K562 (cell line): ENCODE measurements around the gene RORC. TPM values are rescaled to one million over a fixed set of nuclear protein-coding genes. Genes with fewer than 3 reads are reported as not detected.
A peak's percentile ranks its signal among the peaks of the same experiment; 100 is the strongest.

Experiments used
- ARID1B ChIP-seq: fragments of 450-650 bp; IDR thresholded peaks from 2 replicates; pipeline ENCODE4 v1.6.1; 2016; ENCODE audit warnings: antibody characterized with exemption, mild to moderate bottlenecking, inconsistent platforms
- E2F3 ChIP-seq: fragments of 250-450 bp; sonication (Bioruptor Pico); IDR thresholded peaks from 2 replicates; pipeline ENCODE4 v1.4.0; 2020; ENCODE audit warnings: mild to moderate bottlenecking
- EHMT2 ChIP-seq: fragments of 450-650 bp; IDR thresholded peaks from 2 replicates; pipeline ENCODE4 v1.6.1; 2018; ENCODE audit warnings: antibody characterized with exemption
- FOXP1 ChIP-seq: sonication (generic); formaldehyde crosslinking; IDR thresholded peaks from 2 replicates; pipeline ENCODE4 v1.8.0; 2022; ENCODE audit warnings: mild to moderate bottlenecking, missing genetic modification reagents
- HDAC2 ChIP-seq: fragments of 450-650 bp; IDR thresholded peaks from 2 replicates; pipeline ENCODE4 v1.6.1; 2016; ENCODE audit warnings: mild to moderate bottlenecking
- HMG20B ChIP-seq: fragments of 250-450 bp; sonication (Bioruptor Pico); IDR thresholded peaks from 2 replicates; pipeline ENCODE4 v1.5.0; 2021; ENCODE audit warnings: mild to moderate bottlenecking
- HNRNPL ChIP-seq: fragments of 200-400 bp; formaldehyde crosslinking; IDR thresholded peaks from 2 replicates; pipeline ENCODE4 v1.6.1; 2017; ENCODE audit warnings: low read depth, mild to moderate bottlenecking, low read length
- ILK ChIP-seq: fragments of 450-650 bp; IDR thresholded peaks from 2 replicates; pipeline ENCODE4 v1.6.1; 2016; ENCODE audit warnings: missing genetic modification characterization, low read depth, mild to moderate bottlenecking, missing compliant biosample characterization, moderate library complexity, borderline replicate concordance
- IRF2 ChIP-seq: sonication (generic); formaldehyde crosslinking; IDR thresholded peaks from 2 replicates; pipeline ENCODE4 v1.8.1; 2022; ENCODE audit warnings: mild to moderate bottlenecking, missing genetic modification reagents
- JUN ChIP-seq, 2 experiments: sonication (generic) in 1 of 2; formaldehyde crosslinking in 1 of 2; IDR thresholded peaks; 2 replicates each; pipeline versions ENCODE4 v1.6.1 to v1.8.0; 2012 to 2022; ENCODE audit warnings: borderline replicate concordance in 2 of 2, mild to moderate bottlenecking in 2 of 2, improper control_type of control experiment in 1 of 2, low read depth in 1 of 2, low read length in 1 of 2, missing genetic modification reagents in 1 of 2
- KDM1A ChIP-seq, 2 experiments: fragments of 450-650 bp; IDR thresholded peaks; 2 replicates each; pipeline ENCODE4 v1.6.1; 2016; ENCODE audit warnings: mild to moderate bottlenecking in 2 of 2
- MTA2 ChIP-seq: fragments of 450-650 bp; IDR thresholded peaks from 2 replicates; pipeline ENCODE4 v1.6.1; 2016; ENCODE audit warnings: low read depth
- NCOR1 ChIP-seq: fragments of 450-650 bp; IDR thresholded peaks from 2 replicates; pipeline ENCODE4 v1.6.1; 2016; ENCODE audit warnings: mild to moderate bottlenecking, moderate library complexity
- NFIX ChIP-seq: fragments of 250-450 bp; sonication (Bioruptor Pico); IDR thresholded peaks from 2 replicates; pipeline ENCODE4 v1.4.0; 2020; ENCODE audit warnings: low read depth, mild to moderate bottlenecking, moderate library complexity
- NR4A1 ChIP-seq, 2 experiments: fragments of 250-450 bp in 1 of 2; fragments of 450-650 bp in 1 of 2; sonication (Bioruptor Pico) in 1 of 2; IDR thresholded peaks; 2 replicates each; pipeline versions ENCODE4 v1.4.0 to v1.6.1; 2016 to 2020; ENCODE audit warnings: mild to moderate bottlenecking in 2 of 2, missing compliant biosample characterization in 1 of 2, missing genetic modification characterization in 1 of 2, moderate library complexity in 1 of 2
- PHTF2 ChIP-seq: fragments of 250-450 bp; sonication (Bioruptor Pico); IDR thresholded peaks from 2 replicates; pipeline ENCODE4 v1.5.0; 2021; ENCODE audit warnings: mild to moderate bottlenecking
- PRMT5 ChIP-seq: sonication (generic); formaldehyde crosslinking; IDR thresholded peaks from 2 replicates; pipeline ENCODE4 v1.5.0; 2020; ENCODE audit warnings: missing genetic modification reagents
- RAD51 ChIP-seq: fragments of 450-650 bp; IDR thresholded peaks from 2 replicates; pipeline ENCODE4 v1.7.1; 2016; ENCODE audit warnings: low read depth, mild to moderate bottlenecking, borderline replicate concordance
- SMARCC2 ChIP-seq: fragments of 450-650 bp; IDR thresholded peaks from 2 replicates; pipeline ENCODE4 v1.6.1; 2017; ENCODE audit warnings: antibody characterized with exemption, moderate library complexity, mild to moderate bottlenecking, low read depth
- SNRNP70 ChIP-seq: fragments of 200-400 bp; formaldehyde crosslinking; optimal IDR thresholded peaks from 2 replicates; pipeline ENCODE3; 2017; ENCODE audit warnings: low read depth, low read length
- YY1 ChIP-seq, 3 experiments: IDR thresholded peaks; 2 replicates each; pipeline ENCODE4 v1.6.1; 2011; ENCODE audit warnings: low read length in 2 of 3, mild to moderate bottlenecking in 2 of 3, moderate library complexity in 2 of 3, borderline replicate concordance in 1 of 3, control low read depth in 1 of 3, low read depth in 1 of 3; ENCODE audit not compliant: insufficient read depth in 3 of 3, insufficient replicate concordance in 2 of 3, control insufficient read depth in 1 of 3, insufficient read length in 1 of 3; ENCODE audit errors: extremely low read depth in 1 of 3
- ZNF24 ChIP-seq: fragments of 450-650 bp; IDR thresholded peaks from 2 replicates; pipeline ENCODE4 v1.6.1; 2016
- ZNF324 ChIP-seq: fragments of 250-450 bp; sonication (Bioruptor Pico); IDR thresholded peaks from 2 replicates; pipeline ENCODE4 v1.4.0; 2020; ENCODE audit warnings: mild to moderate bottlenecking
- polyA plus RNA-seq, 8 experiments: library from polyadenylated mRNA; depleted of rRNA in 4 of 8; stranded (reverse) in 5 of 8; unstranded in 3 of 8; fragments of >200 nt; fragmentation: Nextera tagmentation in 2 of 8; fragmentation: Illumina TruSeq in 1 of 8; extraction: Ambion mirVana in 2 of 8; extraction: Trizol in 1 of 8; gene quantifications; 2 replicates each; pipeline versions ENCODE4 v1.2.1 to v1.2.3, GENCODE V29; 2011 to 2014; ENCODE audit warnings: inconsistent platforms in 1 of 8, missing spikeins in 1 of 8
- total RNA-seq, 7 experiments: library from RNA; depleted of rRNA in 6 of 7; stranded (reverse); fragments of >200 nt in 6 of 7; fragmentation: Illumina TruSeq in 2 of 7; extraction: Trizol in 2 of 7; gene quantifications; 2 replicates each; pipeline versions ENCODE4 v1.2.1 to v1.2.3, GENCODE V29; 2011 to 2021; ENCODE audit warnings: low replicate concordance in 1 of 7
- TF ChIP-seq, protein P1 (sequence below): fragments of 450-650 bp; IDR thresholded peaks from 2 replicates; pipeline ENCODE4 v1.6.1; 2016; ENCODE audit warnings: borderline replicate concordance
- TF ChIP-seq, protein P2 (sequence below): fragments of 450-650 bp; conservative IDR thresholded peaks from 2 replicates; pipeline ENCODE4 v1.6.1; 2016; ENCODE audit warnings: missing genetic modification characterization, low read depth, mild to moderate bottlenecking, control low read depth, missing compliant biosample characterization
- TF ChIP-seq, protein P3 (sequence below): sonication (generic); formaldehyde crosslinking; IDR thresholded peaks from 2 replicates; pipeline ENCODE4 v1.9.0; 2022; ENCODE audit warnings: mild to moderate bottlenecking, missing genetic modification reagents

The RORC gene
- total and polyA plus RNA-seq, 9 of the 15 experiments (the other 6 are each of a cell fraction or from before 2014, with no cell fraction given), result not detected

DNA sequence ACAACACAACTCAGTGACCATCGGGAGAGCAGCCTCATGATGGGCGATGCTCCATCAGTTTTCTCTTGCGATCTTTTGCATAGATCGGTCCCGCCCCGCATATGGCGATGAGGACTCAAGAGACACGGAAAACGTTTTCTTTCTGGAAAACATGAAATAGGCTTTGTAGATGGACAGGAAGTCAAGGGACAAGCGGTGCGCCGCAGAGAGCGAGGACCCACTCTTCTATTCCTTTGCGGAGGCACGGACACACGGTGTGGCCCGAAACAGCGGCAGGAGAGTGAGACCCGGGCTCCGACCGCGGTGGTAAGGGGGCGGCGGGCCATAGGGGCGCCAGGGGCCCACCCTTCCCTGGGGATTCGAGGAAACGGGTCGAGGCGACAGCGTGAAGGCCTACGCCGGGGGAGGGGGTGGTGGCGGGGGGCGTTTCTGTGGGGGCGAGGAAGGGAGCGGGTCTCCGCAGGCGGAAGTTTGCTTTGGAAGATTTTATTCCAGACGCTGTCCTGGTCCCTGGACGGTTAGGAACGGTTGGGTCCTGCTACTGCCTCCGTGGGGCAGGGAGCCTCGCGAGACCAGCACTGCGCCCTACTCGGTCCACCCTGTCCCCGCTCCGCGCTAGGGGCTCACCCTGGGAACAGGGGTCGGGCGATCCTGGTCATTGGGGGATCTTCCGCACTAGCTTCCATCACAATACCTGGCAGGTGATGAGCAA is 40.5 kb downstream of the RORC start (continued):
- TF ChIP-seq, protein P1, sequence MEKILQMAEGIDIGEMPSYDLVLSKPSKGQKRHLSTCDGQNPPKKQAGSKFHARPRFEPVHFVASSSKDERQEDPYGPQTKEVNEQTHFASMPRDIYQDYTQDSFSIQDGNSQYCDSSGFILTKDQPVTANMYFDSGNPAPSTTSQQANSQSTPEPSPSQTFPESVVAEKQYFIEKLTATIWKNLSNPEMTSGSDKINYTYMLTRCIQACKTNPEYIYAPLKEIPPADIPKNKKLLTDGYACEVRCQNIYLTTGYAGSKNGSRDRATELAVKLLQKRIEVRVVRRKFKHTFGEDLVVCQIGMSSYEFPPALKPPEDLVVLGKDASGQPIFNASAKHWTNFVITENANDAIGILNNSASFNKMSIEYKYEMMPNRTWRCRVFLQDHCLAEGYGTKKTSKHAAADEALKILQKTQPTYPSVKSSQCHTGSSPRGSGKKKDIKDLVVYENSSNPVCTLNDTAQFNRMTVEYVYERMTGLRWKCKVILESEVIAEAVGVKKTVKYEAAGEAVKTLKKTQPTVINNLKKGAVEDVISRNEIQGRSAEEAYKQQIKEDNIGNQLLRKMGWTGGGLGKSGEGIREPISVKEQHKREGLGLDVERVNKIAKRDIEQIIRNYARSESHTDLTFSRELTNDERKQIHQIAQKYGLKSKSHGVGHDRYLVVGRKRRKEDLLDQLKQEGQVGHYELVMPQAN, result peak; percentile 31; the same call in 1 of the 2 replicates
- TF ChIP-seq IRF2 (no peak), ZNF24 (no peak), SMARCC2 (no peak), EHMT2 (no peak), NR4A1 (CRISPR knock-in tag; IDR thresholded peaks at IDR 0.05) (no peak), NR4A1 (tag; IDR thresholded peaks at IDR 0.05) (no peak), PRMT5 (CRISPR knock-in tag) (no peak), ARID1B (no peak), HDAC2 (no peak; the same call in 1 of the 2 replicates), HMG20B (no peak), FOXP1 (CRISPR knock-in tag) (peak; percentile 78), PHTF2 (CRISPR knock-in tag) (no peak), ZNF324 (no peak), MTA2 (no peak), SNRNP70 (no peak), NCOR1 (no peak), HNRNPL (no peak), KDM1A (IDR thresholded peaks at IDR 0.05) (peak; percentile 81 to 86; a peak in 3 of 4 replicates), E2F3 (CRISPR knock-in tag) (no peak), ILK (tag) (no peak), YY1 (IDR thresholded peaks at IDR 0.05; ENCODE audit: borderline replicate concordance in 1 of 3, control insufficient read depth in 1 of 3, extremely low read depth in 1 of 3, insufficient read depth in 3 of 3, insufficient read length in 1 of 3, insufficient replicate concordance in 2 of 3, low read depth in 1 of 3, low read length in 2 of 3) (no peak), RAD51 (no peak), JUN (IDR thresholded peaks at IDR 0.05; ENCODE audit: borderline replicate concordance, low read depth, low read length) (no peak), JUN (CRISPR knock-in tag; IDR thresholded peaks at IDR 0.05; ENCODE audit: borderline replicate concordance) (0 out of 2 replicates have a peak, but pooled peaks have one; percentile 23), NFIX (CRISPR knock-in tag) (no peak)
- TF ChIP-seq, protein P2, sequence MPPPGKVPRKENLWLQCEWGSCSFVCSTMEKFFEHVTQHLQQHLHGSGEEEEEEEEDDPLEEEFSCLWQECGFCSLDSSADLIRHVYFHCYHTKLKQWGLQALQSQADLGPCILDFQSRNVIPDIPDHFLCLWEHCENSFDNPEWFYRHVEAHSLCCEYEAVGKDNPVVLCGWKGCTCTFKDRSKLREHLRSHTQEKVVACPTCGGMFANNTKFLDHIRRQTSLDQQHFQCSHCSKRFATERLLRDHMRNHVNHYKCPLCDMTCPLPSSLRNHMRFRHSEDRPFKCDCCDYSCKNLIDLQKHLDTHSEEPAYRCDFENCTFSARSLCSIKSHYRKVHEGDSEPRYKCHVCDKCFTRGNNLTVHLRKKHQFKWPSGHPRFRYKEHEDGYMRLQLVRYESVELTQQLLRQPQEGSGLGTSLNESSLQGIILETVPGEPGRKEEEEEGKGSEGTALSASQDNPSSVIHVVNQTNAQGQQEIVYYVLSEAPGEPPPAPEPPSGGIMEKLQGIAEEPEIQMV (tag), result 0 out of 2 replicates have a peak, but pooled peaks have one; percentile 33
- TF ChIP-seq, protein P3, sequence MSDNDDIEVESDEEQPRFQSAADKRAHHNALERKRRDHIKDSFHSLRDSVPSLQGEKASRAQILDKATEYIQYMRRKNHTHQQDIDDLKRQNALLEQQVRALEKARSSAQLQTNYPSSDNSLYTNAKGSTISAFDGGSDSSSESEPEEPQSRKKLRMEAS, result no peak
